22Rv1 (cell line): ENCODE data around the gene TMEM88.

Experiments
- ZFX ChIP-seq: fragments of 450-650 bp; IDR thresholded peaks from 2 replicates; pipeline ENCODE4 v1.6.1; 2017; ENCODE audit warnings: antibody characterized with exemption, borderline replicate concordance
- TF ChIP-seq, protein P1 (sequence below): fragments of 450-650 bp; IDR thresholded peaks from 2 replicates; pipeline ENCODE4 v1.5.1; 2017; ENCODE audit warnings: mild to moderate bottlenecking

DNA sequence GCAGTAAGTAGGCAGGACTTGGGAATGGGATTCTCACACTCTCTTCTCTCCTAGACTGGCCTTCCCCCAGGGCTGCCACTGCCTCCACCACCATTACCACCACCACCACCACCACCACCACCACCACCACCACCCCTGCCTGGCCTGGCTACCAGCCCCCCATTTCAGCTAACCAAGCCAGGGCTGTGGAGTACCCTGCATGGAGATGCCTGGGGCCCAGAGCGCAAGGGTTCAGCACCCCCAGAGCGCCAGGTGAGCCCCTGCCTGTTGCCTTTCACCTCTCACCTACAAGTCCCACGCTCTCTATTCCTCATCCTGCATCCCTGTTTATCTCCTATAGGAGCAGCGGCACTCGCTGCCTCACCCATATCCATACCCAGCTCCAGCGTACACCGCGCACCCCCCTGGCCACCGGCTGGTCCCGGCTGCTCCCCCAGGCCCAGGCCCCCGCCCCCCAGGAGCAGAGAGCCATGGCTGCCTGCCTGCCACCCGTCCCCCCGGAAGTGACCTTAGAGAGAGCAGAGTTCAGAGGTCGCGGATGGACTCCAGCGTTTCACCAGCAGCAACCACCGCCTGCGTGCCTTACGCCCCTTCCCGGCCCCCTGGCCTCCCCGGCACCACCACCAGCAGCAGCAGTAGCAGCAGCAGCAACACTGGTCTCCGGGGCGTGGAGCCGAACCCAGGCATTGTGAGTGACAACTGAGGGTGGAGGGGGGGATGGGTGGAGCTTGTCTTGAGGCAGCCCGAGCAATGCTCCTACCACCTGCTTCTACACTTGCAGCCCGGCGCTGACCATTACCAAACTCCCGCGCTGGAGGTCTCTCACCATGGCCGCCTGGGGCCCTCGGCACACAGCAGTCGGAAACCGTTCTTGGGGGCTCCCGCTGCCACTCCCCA, 7.9 kb upstream of the TMEM88 start:
- TF ChIP-seq, protein P1, sequence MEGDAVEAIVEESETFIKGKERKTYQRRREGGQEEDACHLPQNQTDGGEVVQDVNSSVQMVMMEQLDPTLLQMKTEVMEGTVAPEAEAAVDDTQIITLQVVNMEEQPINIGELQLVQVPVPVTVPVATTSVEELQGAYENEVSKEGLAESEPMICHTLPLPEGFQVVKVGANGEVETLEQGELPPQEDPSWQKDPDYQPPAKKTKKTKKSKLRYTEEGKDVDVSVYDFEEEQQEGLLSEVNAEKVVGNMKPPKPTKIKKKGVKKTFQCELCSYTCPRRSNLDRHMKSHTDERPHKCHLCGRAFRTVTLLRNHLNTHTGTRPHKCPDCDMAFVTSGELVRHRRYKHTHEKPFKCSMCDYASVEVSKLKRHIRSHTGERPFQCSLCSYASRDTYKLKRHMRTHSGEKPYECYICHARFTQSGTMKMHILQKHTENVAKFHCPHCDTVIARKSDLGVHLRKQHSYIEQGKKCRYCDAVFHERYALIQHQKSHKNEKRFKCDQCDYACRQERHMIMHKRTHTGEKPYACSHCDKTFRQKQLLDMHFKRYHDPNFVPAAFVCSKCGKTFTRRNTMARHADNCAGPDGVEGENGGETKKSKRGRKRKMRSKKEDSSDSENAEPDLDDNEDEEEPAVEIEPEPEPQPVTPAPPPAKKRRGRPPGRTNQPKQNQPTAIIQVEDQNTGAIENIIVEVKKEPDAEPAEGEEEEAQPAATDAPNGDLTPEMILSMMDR = no peak
- TF ChIP-seq ZFX = no peak
